Lower leg skin (tissue), 4 donors: ENCODE data around the gene SLC26A11. TPM values are rescaled to one million over a fixed set of nuclear protein-coding genes. Genes with fewer than 3 reads are reported as not detected.

Experiments used
- DNase-seq, 2 donors: peaks; one replicate each; pipeline ENCODE4 v3.0.0-alpha.2; 2019; ENCODE audit warnings: low spot score in 2 of 2
- H3K4me3 ChIP-seq: fragments of 200-600 bp; sonication (generic); 2 replicates; pipeline ENCODE4 v1.5.1; 2017; ENCODE audit warnings: mild to moderate bottlenecking, low read depth; ENCODE audit not compliant: poor library complexity, severe bottlenecking
- CTCF ChIP-seq, 3 donors: fragments of 450-650 bp; IDR thresholded peaks; one replicate each; pipeline ENCODE4 v1.5.1; 2016; ENCODE audit warnings: antibody characterized with exemption in 3 of 3, mild to moderate bottlenecking in 3 of 3, moderate library complexity in 2 of 3
- POLR2A ChIP-seq, 2 donors: fragments of 450-650 bp; IDR thresholded peaks; one replicate each; pipeline ENCODE4 v1.6.1; 2016 to 2017; ENCODE audit warnings: antibody characterized with exemption in 2 of 2, mild to moderate bottlenecking in 1 of 2, moderate library complexity in 1 of 2
- WGBS, 2 donors: methylation state at CpG; one replicate each; pipeline ENCODE4 v1.1.5; 2018; 5-methylcytosine and 5-hydroxymethylcytosine counted together
- intact Hi-C: fragments of 100-400 bp; cut with DNase I; formaldehyde crosslinking; loops from one replicate; pipeline ENCODE4 v1.15.0; 2023; ENCODE audit warnings: low total_unique reads
- total RNA-seq, 4 donors: library from RNA; depleted of rRNA; stranded (reverse); fragments of >200 nt; gene quantifications; one replicate each; pipeline ENCODE4 v1.1.0, GENCODE V29; 2016

Gene SLC26A11
- total RNA-seq, 4 donors from 2014 or later, result 20.1 to 28.1 (median 22.3) TPM

GRCh38 chr17:80183581-80184422 is 36.4 kb upstream of the SLC26A11 start:
- WGBS, 2 donors, result 84 to 88% methylated on average over 23 to 26 of the region's 26 CpGs
- intact Hi-C loops, result no loop called here
- no peak for DNase-seq
- no peak overlapping the region for H3K4me3 ChIP-seq
- TF ChIP-seq POLR2A (IDR thresholded peaks at IDR 0.05), result no peak
- TF ChIP-seq CTCF (IDR thresholded peaks at IDR 0.05), result no peak

GRCh38 chr17:80184423-80184714 is 35.9 kb upstream of the SLC26A11 start:
- no peak overlapping the region for H3K4me3 ChIP-seq
- no peak for DNase-seq
- TF ChIP-seq POLR2A (IDR thresholded peaks at IDR 0.05) (no peak), CTCF (IDR thresholded peaks at IDR 0.05) (no peak)
- intact Hi-C loops, result no loop called here
- 84 to 91% methylated on average over 7 to 8 of the region's 10 CpGs for WGBS, 2 donors

- H3K4me3 ChIP-seq, result no peak overlapping the region
- intact Hi-C loops, result no loop called here
- WGBS, 2 donors, result 92 to 94% methylated on average over 9 of the region's 9 CpGs
- no peak for DNase-seq
- no peak for TF ChIP-seq POLR2A (IDR thresholded peaks at IDR 0.05)
- TF ChIP-seq CTCF (IDR thresholded peaks at IDR 0.05), result no peak
Measured at GRCh38 chr17:80185968-80186367, 34.3 kb upstream of the SLC26A11 start.

- intact Hi-C loops, result no loop called here
- TF ChIP-seq CTCF (IDR thresholded peaks at IDR 0.05), result no peak
- TF ChIP-seq POLR2A (IDR thresholded peaks at IDR 0.05), result no peak
- H3K4me3 ChIP-seq, result no peak overlapping the region
- 41 to 53% methylated on average over 16 of the region's 16 CpGs for WGBS, 2 donors
- peak in 1 of 2 donors; percentile 34 for DNase-seq
Measured at GRCh38 chr17:80187090-80187489, 33.1 kb upstream of the SLC26A11 start.

- intact Hi-C loops, result no loop called here
- DNase-seq, result peak; percentile 59 to 92
- 24 to 37% methylated on average over 14 to 17 of the region's 18 CpGs for WGBS, 2 donors
- TF ChIP-seq CTCF (IDR thresholded peaks at IDR 0.05) (no peak), POLR2A (IDR thresholded peaks at IDR 0.05) (no peak)
- H3K4me3 ChIP-seq, result no peak overlapping the region
Measured at GRCh38 chr17:80187515-80187941, 32.7 kb upstream of the SLC26A11 start.

- DNase-seq, result no peak
- no peak overlapping the region for H3K4me3 ChIP-seq
- WGBS, 2 donors, result 92 to 93% methylated on average over 23 of the region's 23 CpGs
- intact Hi-C loops, result no loop called here
- no peak for TF ChIP-seq CTCF (IDR thresholded peaks at IDR 0.05)
- no peak for TF ChIP-seq POLR2A (IDR thresholded peaks at IDR 0.05)
Measured at GRCh38 chr17:80189611-80190010, 30.6 kb upstream of the SLC26A11 start.
